CD4-positive, alpha-beta T cell treated with Interleukin-17A for 1 hour (primary cell): ENCODE results near the gene PWWP2B.

Experiments used
- DNase-seq: peaks from one replicate; pipeline ENCODE4 v3.0.0-alpha.2; 2020

Gene PWWP2B

GRCh38 chr10:132408367-132408781, 11.4 kb downstream of the PWWP2B start:
- DNase-seq, result no peak

DNA sequence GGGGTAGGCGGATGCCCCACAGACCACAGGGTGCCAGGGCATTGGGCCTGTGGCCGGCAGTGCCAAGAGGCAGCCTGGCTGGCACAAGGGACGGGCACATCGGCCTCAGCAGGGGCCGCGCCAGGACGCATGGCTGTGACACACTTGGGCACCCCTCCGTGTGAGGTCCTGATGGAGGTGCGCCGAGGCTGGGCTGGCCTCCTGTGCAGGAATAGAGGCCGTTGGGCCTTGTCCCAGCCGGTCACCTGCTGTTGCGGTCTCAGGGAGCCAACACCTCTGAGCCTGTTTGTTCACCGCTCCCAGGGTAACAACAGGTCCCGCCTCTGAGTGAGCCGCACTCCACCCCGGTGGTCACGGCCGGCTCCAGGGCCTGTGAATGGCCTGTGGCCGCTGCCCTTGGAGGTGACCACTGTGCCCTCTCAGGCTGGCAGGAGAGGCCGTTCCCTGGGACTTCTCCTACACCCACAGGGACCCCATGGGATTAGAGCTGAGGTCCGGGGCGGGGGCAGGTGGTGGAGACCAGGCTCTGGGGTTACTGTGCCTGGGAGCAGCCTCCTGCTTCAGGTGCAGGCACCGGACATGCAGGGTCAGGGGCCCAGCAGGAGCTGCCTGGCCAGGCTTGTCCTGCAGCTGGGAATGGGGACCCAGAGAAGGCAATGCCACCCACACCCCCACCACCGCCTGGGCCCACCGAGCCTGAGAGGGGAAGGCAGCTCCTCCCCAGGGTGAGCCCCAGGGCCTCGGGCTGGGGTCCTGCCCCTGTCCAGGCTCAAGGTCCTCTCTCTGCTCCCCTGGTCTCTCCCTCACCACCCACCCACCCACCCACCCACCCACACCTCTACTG, 12.0 kb downstream of the PWWP2B start:
- no peak for DNase-seq

GRCh38 chr10:132409667-132410028, 12.6 kb downstream of the PWWP2B start:
- DNase-seq, result no peak

GRCh38 chr10:132410056-132410778, 13.2 kb downstream of the PWWP2B start:
- no peak for DNase-seq

DNA sequence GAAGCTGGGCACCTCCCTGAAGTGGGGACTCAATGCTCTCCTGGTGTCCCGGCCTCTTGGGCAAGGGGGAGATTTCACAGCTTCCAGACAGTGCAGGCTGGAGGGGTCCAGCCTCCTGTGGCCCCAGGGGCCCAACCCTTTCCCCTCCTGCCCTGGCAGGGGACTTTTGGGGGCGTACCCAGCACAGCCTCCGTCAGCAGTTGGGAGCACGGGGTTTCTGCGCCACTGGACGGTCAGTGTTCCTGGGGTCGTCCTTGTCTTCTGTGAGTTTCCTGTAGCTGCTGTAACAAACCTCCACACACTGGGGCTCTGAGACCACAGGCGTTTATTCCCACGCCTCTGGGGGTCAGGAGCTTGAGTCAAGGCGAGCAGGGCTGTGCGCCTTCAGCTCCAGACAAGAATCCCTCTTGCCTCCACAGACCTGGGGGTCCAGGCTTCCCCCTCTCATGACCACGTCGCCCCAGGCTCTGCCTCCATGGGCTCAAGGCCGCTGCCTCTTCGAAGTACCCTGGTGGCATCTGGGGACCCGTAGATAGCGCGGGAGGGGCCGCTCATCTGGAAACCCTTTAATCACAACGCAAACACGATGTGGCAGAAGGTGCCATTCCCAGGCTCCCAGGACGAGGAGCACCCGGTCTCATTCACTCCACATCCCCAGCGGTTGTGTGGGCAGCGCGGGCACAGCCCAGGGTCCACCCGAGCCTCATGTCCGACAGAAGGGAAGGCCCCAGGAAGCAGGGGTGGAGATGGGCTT, 14.0 kb downstream of the PWWP2B start:
- no peak for DNase-seq

DNA sequence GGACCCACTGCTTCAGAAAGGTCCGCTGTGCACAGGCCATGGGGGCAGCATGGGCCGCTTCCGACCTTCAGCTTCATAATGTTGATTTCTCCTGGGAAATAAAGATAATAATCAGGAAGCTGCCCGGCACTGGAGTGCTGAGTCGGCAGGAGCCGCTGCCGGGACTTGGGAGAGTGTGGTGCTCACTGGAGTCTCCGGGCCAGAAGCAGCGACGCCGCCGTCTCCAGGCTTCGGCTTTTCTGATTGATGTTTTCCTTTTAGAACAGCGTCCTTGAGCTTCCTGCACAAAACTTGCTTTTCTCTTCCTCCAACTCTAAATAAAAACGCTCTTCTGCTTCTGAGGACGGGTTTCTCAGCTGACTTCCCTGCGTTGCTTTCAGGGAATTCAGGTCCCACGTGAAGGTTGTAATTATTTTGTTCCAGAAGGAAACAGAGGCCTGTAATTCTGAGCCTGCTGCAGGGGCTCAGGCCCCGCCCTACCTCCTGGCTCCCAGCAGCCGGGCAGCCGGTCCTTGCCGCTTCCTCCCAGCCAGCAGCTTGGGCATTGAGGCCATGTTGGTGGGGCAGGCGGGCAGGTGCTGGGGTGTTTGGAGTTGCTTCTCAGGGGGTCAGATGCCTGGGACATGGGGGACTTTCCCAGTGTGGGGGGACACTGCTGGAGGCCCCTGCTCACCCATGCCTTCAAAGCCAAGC, 14.7 kb downstream of the PWWP2B start:
- DNase-seq, result no peak

DNA sequence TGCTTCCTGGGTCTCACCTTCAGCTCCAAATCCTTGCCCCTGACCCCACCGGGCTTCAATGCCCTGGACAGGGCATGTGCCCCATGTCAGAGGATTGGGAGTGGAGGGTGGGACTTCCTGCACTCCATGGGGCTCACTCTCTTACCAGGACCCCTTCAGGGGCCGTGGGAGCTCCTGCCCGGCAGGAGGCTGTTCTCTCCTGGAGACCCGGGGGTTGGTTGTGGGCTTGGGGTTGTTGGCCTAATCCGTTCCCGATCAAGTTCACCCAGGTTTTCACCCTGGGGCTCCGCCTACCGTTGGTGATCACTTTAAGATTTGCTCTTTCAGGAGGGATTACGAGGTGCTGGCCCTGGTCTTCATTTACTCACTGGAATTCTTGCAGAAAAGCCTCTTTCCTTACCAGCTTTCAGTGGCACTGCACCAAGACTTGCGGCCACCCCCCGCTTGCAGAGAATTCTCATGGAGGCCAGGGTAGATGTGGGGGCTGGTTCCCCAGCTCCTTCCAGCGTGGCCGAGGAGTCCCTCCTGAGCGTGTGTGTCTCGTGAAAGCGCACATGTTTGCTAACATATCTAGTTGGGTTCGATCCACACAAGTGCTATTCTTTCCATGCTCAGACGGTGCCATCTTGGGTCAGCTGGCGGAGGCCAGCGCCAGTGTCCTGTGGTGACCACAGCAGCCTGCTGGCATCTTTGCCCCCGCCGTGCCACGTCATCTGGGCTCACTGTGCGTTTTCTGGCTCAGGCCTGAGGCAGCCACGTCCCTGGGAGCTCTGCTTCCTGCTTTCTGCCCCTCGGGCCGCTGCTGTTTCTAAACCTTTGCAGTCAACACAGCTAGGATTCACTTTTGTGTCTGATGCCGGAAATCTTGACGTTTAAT, 15.6 kb downstream of the PWWP2B start:
- no peak for DNase-seq

DNA sequence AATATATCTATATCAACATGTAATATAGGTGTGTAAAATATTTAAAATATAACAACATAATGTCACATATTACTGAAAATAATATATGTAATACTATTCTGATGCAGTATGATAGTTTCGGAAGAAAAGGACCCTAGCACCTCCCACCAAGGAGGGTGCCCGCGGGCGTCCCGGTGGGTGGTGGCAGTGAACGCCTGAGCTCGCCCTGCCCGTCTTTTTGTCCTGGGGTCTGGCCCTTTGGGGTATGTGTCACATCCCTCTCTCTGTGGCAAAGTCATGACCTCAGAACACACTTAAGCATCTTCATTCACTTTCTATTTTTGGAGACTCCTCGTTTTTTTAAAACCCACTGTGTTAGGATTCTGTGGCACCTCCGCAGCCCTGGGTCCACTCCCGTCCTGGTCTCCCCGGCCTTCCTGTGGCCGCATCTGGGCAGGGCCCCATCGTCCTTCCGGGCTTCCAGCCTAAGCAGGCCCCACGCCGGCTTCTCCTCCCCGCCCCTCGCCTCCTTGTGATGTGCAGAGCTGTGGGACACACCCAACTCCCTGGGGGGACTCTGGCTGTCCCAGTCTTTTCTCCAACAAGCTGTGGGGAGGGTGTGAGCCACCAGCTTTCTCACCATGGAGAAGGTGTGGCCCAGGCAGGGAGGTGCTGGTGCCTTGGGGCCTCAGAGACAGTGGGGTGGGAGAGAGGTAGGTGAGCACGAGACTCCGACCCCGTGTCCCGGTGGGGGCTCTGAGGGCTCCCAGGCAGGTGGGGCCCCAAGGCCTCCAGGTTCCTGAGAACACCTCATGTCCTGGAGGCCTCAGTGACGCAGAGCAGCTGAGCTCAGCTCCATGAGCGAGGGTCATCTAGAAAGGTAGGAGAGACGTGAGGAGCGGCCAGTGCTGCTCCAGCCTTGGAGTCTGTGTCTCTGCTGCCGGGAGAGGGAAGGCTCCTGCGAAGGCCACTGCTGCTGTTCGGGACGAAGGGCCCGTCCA, 16.5 kb downstream of the PWWP2B start:
- no peak for DNase-seq

DNA sequence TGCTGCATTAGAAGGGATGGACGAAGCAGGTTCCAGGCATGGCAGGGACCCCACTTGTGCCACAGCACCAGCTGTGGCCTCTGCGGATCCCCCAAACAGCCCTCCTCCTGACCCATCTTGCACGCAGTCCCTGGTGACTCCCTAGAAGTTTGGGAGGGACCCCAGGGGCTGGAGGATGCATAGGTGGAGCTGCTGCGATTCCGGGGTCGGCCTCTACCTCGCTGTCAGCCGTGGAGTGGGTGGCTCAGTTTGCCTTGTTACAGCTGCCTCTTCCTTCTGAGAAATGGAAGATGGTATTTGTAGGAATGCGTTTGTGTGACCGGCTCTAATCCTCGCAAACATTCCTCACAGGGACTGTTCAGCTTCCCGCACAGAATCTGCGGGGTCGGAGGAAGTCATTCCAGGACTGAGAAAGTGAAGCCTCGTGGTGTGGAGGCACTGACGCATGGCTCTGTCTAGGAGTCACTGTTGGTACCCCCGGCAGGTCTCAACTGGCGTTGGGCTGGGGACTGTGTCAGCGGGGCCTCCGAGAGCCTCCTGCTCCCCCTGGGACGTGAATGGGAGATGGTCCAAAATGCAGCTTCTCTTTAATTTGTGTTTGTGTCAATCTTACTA, 17.5 kb downstream of the PWWP2B start:
- no peak for DNase-seq

DNA sequence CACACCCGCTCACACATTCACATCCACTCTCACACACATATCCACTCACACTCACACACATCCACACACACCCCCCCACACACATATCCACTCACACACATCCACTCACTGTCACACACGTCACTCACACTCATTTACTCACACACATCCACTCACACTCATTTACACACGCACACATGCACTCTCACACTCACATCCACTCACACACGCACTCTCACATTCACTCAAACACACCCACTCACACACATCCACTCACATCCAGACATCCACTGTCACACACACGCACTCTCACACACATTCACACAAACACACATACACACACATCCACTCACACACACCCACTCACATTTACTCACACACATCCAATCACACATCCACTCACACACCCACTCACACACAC, 18.3 kb downstream of the PWWP2B start:
- no peak for DNase-seq

GRCh38 chr10:132415956-132416355, 19.0 kb downstream of the PWWP2B start:
- DNase-seq, result no peak

DNA sequence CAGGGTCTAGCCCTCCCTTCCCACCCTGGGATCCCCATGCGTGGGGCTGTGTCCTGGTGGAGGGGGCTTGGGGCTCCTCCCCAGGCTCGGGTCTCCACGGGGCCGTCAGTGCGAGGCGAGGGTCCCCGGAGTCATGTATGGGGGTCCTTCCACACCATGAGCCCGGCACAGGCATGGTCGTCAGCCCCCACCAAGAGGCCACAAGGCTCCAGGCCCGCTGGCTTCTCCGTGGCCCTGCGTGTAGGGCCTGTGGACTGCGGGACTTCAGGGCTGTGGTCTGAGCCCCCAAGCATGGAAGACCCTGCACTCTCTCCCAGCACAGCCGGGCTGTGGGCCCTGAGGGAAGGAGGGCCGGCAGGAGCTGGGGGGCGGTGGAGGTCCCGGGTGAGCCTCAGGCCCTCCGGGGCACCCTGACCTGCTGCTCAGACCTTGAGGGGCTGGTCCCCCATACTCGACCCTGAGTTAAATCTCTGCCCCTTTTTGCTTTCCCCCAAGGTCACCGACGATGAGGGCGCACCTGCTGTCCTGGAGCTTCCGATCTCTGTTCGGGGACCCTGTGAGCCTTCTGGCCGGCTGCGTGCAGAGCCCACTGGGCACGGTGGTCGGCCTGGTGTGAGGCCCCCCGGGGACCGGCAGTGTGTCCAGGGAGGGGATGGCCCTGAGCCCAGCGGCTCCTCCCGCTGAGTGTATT, 19.7 kb downstream of the PWWP2B start:
- no peak for DNase-seq

GRCh38 chr10:132417257-132417910, 20.4 kb downstream of the PWWP2B start:
- no peak for DNase-seq

- DNase-seq, result no peak
Observed at GRCh38 chr10:132417957-132418441, 21.0 kb downstream of the PWWP2B start.

DNA sequence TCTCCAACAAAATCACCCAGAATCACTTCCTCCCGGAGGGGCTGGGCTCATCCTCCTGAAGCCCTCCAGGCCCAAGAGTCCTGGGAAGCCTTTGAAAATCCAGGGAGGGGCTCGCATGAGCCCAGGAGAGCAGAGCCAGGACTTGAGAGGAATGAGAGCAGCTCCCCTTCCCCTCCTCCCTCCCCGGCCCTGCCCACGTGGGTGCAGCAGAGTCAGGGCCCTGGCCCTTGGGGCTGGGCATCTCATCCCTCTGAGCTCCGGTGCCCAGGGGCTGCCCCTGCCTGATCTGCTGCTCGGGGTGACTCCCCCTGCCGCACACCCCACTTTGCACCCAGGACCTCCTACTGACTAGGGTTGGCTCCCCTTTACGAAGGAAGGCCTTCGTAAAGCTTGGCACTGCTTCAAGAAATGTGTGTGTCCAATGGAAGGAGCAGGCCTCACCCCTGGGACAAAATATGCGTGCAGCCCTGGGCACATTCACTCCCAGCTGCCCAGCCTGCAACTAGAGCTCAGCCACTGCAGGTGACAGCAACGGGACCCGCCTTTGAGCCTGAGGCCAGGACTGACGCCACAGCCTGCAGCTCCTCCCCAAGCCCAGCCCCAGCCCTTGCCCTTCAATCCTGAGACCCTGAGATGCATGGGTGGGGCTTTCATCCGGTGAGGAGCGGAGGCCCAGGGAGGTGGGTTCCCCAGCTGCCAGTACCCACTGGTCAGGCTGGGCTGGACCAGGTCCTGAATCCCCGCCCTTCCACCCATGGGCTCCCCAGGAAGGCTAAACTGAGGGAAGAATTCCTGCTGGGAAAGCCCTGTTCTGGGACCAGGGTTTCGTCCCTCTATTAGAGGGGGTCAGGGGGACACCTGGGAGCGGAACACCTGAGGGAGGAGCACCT, 21.8 kb downstream of the PWWP2B start:
- no peak for DNase-seq

GRCh38 chr10:132419538-132420468, 22.8 kb downstream of the PWWP2B start:
- DNase-seq, result no peak
